GM15510 (cell line): ENCODE data around the gene LRRFIP2.

Experiments used
- POLR2A ChIP-seq: IDR thresholded peaks from 3 replicates; pipeline ENCODE4 v1.6.1; 2011; ENCODE audit warnings: borderline replicate concordance; ENCODE audit not compliant: insufficient read length; ENCODE audit errors: extremely low read depth

Gene LRRFIP2

DNA sequence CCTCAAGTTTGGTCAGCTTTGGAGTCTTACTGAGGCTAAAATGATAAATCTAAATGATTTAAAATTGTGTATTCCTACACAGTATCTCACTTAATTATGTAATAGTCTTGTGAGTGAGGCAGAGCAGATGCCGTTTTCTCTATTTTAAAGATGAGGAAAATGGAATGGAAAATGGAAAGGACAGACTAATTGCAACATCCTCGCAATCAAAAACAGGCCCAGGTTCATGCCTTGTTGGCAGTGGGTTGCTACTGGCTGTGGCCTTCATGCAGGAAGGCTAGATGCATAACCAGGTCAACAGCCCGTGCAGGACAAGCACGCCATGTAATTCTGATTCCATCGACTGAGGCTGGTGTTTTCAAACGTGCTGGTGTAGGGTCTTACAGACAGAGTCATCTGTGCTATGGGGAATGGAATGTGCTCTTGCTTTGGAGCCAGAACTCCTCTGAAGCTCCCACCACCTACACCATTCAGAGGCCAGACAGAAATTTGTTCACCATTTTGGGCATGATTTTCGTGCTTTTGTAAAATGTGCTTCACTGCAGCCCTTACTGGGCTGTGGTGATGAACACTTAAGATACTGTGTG is 143.2 kb downstream of the LRRFIP2 start:
- TF ChIP-seq POLR2A = no peak

DNA sequence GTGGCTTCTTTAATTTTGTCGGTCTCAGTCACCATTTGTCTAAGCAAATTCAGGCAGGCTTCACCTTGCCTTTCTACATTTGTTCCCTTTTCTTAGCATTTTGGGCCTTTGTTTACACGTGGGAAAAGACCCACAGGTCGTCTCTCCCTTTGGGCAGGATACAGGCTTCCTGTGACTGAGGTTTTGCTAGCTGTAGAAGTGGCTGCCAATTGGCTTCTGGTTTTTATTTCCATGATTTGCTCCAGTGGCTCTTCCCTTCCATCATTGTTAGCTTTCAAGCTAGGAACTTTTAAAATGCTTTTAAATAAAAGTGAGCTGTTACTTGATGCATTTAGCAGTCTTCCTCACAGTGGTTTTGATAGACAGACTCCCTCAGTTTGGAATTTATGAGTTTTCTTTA is 143.8 kb downstream of the LRRFIP2 start:
- TF ChIP-seq POLR2A = no peak

GRCh38 chr3:37029516-37030163 is 144.7 kb downstream of the LRRFIP2 start:
- no peak for TF ChIP-seq POLR2A

GRCh38 chr3:37029111-37029510 is 145.3 kb downstream of the LRRFIP2 start:
- TF ChIP-seq POLR2A = no peak

- TF ChIP-seq POLR2A = no peak
Observed at GRCh38 chr3:37028329-37028728, 146.1 kb downstream of the LRRFIP2 start.

DNA sequence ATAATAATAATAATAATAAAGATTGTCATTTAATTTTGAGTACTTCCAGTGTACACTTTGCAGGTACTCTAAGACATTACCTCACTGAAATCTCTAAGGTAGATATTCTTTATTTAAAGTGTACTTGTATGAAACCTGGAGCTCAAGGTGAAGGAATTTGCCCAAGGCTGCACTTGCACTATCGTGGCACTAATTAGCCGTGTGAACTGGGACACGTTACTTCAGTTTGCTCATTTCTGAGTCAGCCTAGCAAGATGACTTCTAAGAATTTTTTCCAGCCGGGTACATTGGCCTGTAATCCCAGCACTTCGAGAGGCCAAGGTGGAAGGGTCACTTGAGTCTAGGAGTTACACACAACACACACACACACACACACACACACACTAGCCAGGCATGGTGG is 147.5 kb downstream of the LRRFIP2 start:
- TF ChIP-seq POLR2A = no peak

DNA sequence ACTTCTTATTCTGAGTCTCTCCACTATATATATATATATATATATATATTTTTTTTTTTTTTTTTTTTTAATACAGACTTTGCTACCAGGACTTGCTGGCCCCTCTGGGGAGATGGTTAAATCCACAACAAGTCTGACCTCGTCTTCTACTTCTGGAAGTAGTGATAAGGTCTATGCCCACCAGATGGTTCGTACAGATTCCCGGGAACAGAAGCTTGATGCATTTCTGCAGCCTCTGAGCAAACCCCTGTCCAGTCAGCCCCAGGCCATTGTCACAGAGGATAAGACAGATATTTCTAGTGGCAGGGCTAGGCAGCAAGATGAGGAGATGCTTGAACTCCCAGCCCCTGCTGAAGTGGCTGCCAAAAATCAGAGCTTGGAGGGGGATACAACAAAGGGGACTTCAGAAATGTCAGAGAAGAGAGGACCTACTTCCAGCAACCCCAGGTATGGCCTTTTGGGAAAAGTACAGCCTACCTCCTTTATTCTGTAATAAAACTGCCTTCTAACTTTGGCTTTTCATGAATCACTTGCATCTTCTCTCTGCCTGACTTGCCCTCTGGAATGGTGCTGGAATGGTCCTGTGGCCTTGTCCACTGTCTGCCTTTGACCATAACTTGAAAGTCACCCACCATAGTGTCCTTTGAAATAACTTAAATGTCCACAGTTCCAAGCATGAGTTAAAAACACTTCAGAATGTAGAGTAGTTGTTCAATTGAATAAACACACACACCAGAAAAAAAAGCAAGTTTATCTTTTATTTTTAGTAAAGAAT is 148.6 kb downstream of the LRRFIP2 start:
- no peak for TF ChIP-seq POLR2A

DNA sequence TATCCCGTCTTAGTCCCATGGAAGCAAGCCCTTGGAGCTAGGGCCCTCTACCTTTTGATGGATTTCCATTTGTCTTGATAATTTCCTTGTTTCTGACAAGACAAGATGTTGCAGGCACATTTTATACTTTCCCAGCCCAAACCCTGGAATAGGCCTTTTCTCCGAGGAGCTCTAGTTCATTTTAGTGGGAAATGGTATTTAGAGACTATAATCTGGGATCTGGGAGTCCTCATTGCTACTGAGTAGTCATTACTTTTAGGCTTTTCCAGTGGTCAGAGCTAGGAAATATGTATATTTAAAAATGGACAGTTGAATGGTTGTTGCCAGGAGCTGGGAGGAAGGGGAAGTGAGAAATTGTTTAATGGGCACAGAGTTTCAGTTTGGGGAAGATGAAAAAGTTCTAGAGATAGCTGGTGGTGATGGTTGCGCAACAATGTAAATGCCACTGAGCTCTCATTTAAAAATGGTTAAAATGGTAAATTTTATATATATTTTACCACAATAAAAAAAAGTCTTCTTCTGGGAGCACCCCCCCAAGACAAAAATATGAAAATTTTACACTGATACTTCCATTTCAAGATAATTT is 149.5 kb downstream of the LRRFIP2 start:
- no peak for TF ChIP-seq POLR2A

DNA sequence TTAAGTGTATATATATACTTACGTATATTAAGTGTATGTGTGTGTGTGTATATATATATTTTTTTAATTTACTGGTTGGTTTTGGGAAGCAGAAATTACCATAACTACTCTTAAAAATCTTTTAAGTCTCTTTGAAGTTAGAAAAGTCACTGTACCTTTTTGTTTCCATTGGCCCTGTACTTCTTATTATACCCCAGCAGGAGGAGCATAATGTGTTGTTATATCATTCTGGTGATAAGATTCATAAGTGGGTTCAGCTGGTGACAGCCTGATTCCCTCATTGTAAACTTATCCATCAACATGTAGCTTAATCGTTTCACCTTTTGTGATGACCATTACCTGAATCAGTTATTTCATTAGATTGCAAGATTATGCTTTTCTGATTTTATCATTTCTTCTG is 150.3 kb downstream of the LRRFIP2 start:
- TF ChIP-seq POLR2A = no peak

DNA sequence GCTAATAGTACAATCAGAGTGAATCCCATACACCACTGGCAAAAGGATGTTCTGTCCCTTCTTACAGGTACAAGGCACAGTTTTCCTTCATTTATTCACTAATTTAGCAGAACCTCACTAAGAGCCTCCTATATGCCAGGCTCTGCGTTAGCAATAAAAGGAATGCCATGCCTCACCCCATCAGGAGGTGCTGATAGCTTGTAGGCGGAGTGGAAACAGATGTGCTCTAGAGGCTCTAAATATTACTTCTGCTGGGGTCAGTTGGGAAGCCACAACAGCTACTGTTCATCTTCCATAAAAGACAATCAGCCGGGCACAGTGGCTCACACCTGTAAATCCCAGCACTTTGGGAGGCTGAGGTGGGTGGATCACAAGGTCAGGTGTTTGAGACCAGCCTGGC is 156.7 kb downstream of the LRRFIP2 start:
- no peak for TF ChIP-seq POLR2A

DNA sequence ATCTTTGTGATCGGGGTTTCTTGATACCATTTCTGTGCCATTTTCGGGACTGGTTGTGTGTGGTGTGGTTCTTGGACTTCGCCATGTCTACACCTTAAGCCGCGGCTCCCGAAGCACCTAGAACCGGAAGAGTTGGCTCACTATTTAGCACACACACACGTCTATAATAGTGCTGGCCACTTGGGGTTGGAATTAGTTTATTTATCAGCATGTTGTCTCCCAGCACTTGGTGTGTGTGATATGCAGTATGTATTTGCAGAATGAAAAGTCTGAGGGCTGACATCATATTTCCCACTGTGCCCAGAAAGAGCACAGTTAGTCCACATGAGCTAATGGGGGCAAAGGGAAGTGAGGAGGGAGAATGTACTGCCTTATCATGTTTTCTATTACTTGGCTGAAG is 157.5 kb downstream of the LRRFIP2 start:
- TF ChIP-seq POLR2A = no peak

DNA sequence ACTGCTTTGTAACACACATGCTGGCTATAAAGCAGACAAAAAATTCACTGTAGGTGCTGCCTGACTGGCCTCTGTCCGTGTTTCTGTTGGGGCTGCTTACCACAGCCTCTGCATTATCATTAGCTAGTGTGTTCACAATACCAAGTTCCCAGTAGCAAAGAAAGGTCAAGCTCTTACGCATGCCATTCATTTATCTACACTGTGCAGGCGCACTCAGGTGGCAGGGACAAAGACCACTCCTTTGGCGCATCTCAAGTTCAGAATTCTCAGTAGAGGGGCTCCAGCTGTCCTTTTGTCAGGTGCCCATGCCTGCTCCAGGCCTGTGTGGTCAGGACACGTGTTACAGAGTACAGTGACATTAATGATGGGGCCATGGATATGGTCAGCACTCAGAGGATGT is 158.7 kb downstream of the LRRFIP2 start:
- TF ChIP-seq POLR2A = no peak

DNA sequence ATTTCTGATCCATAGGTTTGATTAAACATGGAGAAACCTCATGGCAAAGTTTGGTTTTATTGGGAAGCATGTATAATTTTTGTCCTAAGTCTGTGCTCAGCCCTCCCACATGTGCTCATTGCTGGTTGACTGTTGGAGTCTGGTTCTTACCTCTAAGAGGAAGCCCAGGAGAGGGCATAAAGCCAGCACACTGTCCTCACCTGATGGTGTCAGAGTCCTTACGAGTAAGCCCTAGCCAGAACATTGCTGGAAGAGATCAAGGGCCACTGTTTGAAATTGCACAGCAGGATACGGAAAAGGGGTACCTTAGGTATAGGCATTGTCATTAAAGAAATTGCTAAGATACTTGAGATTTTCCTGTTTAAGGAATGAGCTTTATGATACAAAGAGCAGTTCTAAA is 159.8 kb downstream of the LRRFIP2 start:
- TF ChIP-seq POLR2A = no peak
